ENCODE data around the gene TAB2. TPM values are rescaled to one million over a fixed set of nuclear protein-coding genes. Genes with fewer than 3 reads are reported as not detected.

Gene TAB2
- total RNA-seq, 1 donor from 2014 or later: 69.0 TPM

- ChIA-PET CTCF (interaction anchor here (1.3 to 2.4 kb wide), 2 partner anchors 108 to 135 kb away, joined by 5 to 9 read pairs; no protein-coding TSS in a partner anchor), POLR2A (interaction anchor here (0.6 to 1.8 kb wide), 4 partner anchors 9 to 298 kb away, joined by 4 to 8 read pairs (median 5); no protein-coding TSS in a partner anchor)
- TF ChIP-seq CTCF (IDR thresholded peaks at IDR 0.05): no peak
- intact Hi-C loops (cut with micrococcal nuclease): no loop called here
- ATAC-seq (ENCODE audit: low read depth) (no peak), DNase-seq (no peak)
- H3K4me3 Mint-ChIP-seq: no peak overlapping the region
- H3K27ac Mint-ChIP-seq: no peak overlapping the region
- no peaks in the 10 kb centered on the region for H3K27me3 Mint-ChIP-seq
- peaks cover 3% of the 10 kb centered on the region for H3K36me3 Mint-ChIP-seq (ENCODE audit: low read depth)
- H3K4me1 Mint-ChIP-seq: peaks cover 84% of the 10 kb centered on the region
- H3K9me3 Mint-ChIP-seq: no peaks in the 10 kb centered on the region
Observed at GRCh38 chr6:149324428-149324827, 6.9 kb downstream of the TAB2 start.

GRCh38 chr6:149325648-149326236 lies 8.2 kb downstream of the TAB2 start:
- Mint-ChIP-seq H3K27ac (no peak overlapping the region), H3K9me3 (no peaks in the 10 kb centered on the region), H3K4me1 (peaks cover 85% of the 10 kb centered on the region), H3K4me3 (no peak overlapping the region), H3K36me3 (ENCODE audit: low read depth) (peaks cover 3% of the 10 kb centered on the region), H3K27me3 (no peaks in the 10 kb centered on the region)
- POLR2A ChIA-PET: interaction anchor here (0.5 to 1.8 kb wide), 2 partner anchors 10 to 91 kb away, joined by 6 to 10 read pairs; no protein-coding TSS in a partner anchor
- CTCF ChIA-PET: no interaction called here
- no peak for TF ChIP-seq CTCF (IDR thresholded peaks at IDR 0.05)
- ATAC-seq (ENCODE audit: low read depth) (no peak), DNase-seq (no peak)
- intact Hi-C loops (cut with micrococcal nuclease): no loop called here

- Mint-ChIP-seq H3K9me3 (no peaks in the 10 kb centered on the region), H3K27me3 (no peaks in the 10 kb centered on the region), H3K4me3 (no peak overlapping the region), H3K4me1 (peaks cover 87% of the 10 kb centered on the region), H3K27ac (no peak overlapping the region), H3K36me3 (ENCODE audit: low read depth) (peaks cover 1% of the 10 kb centered on the region)
- ChIA-PET POLR2A (interaction anchor here (1.0 kb wide), 1 partner anchor 10 kb away, joined by 5 read pairs; the partner anchor contains the start of gene TAB2), CTCF (no interaction called here)
- no peak for DNase-seq
- intact Hi-C loops (cut with micrococcal nuclease): no loop called here
- no peak for TF ChIP-seq CTCF (IDR thresholded peaks at IDR 0.05)
- no peak for ATAC-seq (ENCODE audit: low read depth)
Observed at GRCh38 chr6:149327638-149328037, 10.1 kb downstream of the TAB2 start.

GRCh38 chr6:149328083-149328482 lies 10.6 kb downstream of the TAB2 start:
- POLR2A ChIA-PET: interaction anchor here (1.0 kb wide), 1 partner anchor 11 kb away, joined by 5 read pairs; the partner anchor contains the start of gene TAB2
- ATAC-seq (ENCODE audit: low read depth): no peak
- Mint-ChIP-seq H3K4me3 (no peak overlapping the region), H3K4me1 (peaks cover 87% of the 10 kb centered on the region), H3K9me3 (no peaks in the 10 kb centered on the region), H3K36me3 (ENCODE audit: low read depth) (peaks cover 1% of the 10 kb centered on the region), H3K27ac (no peak overlapping the region), H3K27me3 (no peaks in the 10 kb centered on the region)
- no peak for DNase-seq
- CTCF ChIA-PET: no interaction called here
- TF ChIP-seq CTCF (IDR thresholded peaks at IDR 0.05): no peak
- intact Hi-C loops (cut with micrococcal nuclease): no loop called here

- TF ChIP-seq CTCF (IDR thresholded peaks at IDR 0.05): no peak
- H3K4me1 Mint-ChIP-seq: peaks cover 89% of the 10 kb centered on the region
- ATAC-seq (ENCODE audit: low read depth) (no peak), DNase-seq (no peak)
- ChIA-PET CTCF (no interaction called here), POLR2A (no interaction called here)
- H3K4me3 Mint-ChIP-seq: no peak overlapping the region
- no peaks in the 10 kb centered on the region for H3K27me3 Mint-ChIP-seq
- H3K9me3 Mint-ChIP-seq: no peaks in the 10 kb centered on the region
- peaks cover 1% of the 10 kb centered on the region for H3K36me3 Mint-ChIP-seq (ENCODE audit: low read depth)
- H3K27ac Mint-ChIP-seq: no peak overlapping the region
- intact Hi-C loops (cut with micrococcal nuclease): no loop called here
Observed at GRCh38 chr6:149329529-149329928, 12.0 kb downstream of the TAB2 start.
